Stimulated activated CD4-positive, alpha-beta T cell treated with anti-CD3 and anti-CD28 coated beads, Interleukin-15, amount 100 ng/mL, for 24 hours (primary cell): ENCODE measurements around the gene FBLL1.
A peak's percentile ranks its signal among the peaks of the same experiment; 100 is the strongest.
"Not testable (repeated sequence)": the region's sequence is repeated elsewhere in the genome, so short reads cannot be mapped to it uniquely, and the experiment has no call there.

Source experiments
- DNase-seq: peaks from one replicate; pipeline ENCODE4 v3.0.0-alpha.2; 2020

Gene FBLL1

GRCh38 chr5:168553377-168554130 lies 24.4 kb downstream of the FBLL1 start:
- no peak for DNase-seq

GRCh38 chr5:168557389-168557788 lies 28.3 kb downstream of the FBLL1 start:
- no peak for DNase-seq

- no peak for DNase-seq
Observed at GRCh38 chr5:168562279-168562678, 33.2 kb downstream of the FBLL1 start.

GRCh38 chr5:168563959-168564358 lies 34.9 kb downstream of the FBLL1 start:
- DNase-seq: no peak

GRCh38 chr5:168568738-168569137 lies 39.6 kb downstream of the FBLL1 start:
- DNase-seq: no peak

GRCh38 chr5:168570490-168571328 lies 41.6 kb downstream of the FBLL1 start:
- DNase-seq: no peak

GRCh38 chr5:168573663-168574062 lies 44.6 kb downstream of the FBLL1 start:
- not testable (repeated sequence) for DNase-seq

GRCh38 chr5:168574156-168574555 lies 45.1 kb downstream of the FBLL1 start:
- not testable (repeated sequence) for DNase-seq

- no peak for DNase-seq
Observed at GRCh38 chr5:168575391-168576372, 46.6 kb downstream of the FBLL1 start.

GRCh38 chr5:168578006-168578405 lies 48.9 kb downstream of the FBLL1 start:
- no peak for DNase-seq

GRCh38 chr5:168578538-168579487 lies 49.7 kb downstream of the FBLL1 start, which contains the start of gene PANK3:
PANK3 (minus strand) TSS chr5:168579368; CDS start chr5:168579283, 85 bp downstream.
- no peak for DNase-seq

GRCh38 chr5:168579488-168580226 lies 50.6 kb downstream of the FBLL1 start:
- peak; percentile 98 for DNase-seq

GRCh38 chr5:168580227-168580508 lies 51.1 kb downstream of the FBLL1 start:
- no peak for DNase-seq
